Measurements from ENCODE around the gene ATG13. TPM values are rescaled to one million over a fixed set of nuclear protein-coding genes. Genes with fewer than 3 reads are reported as not detected.

Gene ATG13
- total RNA-seq, 1 donor: 49.7 TPM

GRCh38 chr11:46588915-46589314 is 28.4 kb upstream of the ATG13 start:
- DNase-seq (ENCODE audit: low read depth): no peak
- no peak overlapping the region for H3K4me3 ChIP-seq (ENCODE audit: low read depth, low read length)
- no peak for TF ChIP-seq CTCF (IDR thresholded peaks at IDR 0.05; ENCODE audit: insufficient read depth, low read depth, low read length)

- no peak for DNase-seq (ENCODE audit: low read depth)
- TF ChIP-seq CTCF (IDR thresholded peaks at IDR 0.05; ENCODE audit: insufficient read depth, low read depth, low read length): no peak
- H3K4me3 ChIP-seq (ENCODE audit: low read depth, low read length): peak overlapping the region; percentile 12
These were observed 26.4 kb upstream of the ATG13 start for GRCh38 chr11:46590740-46591605.

- no peak for TF ChIP-seq CTCF (IDR thresholded peaks at IDR 0.05; ENCODE audit: insufficient read depth, low read depth, low read length)
- peak within 1 kb of the TSS; percentile 97 for H3K4me3 ChIP-seq (ENCODE audit: low read depth, low read length)
- peak; percentile 96 for DNase-seq (ENCODE audit: low read depth)
These were observed 23.6 kb upstream of the ATG13 start, which contains the start of gene AMBRA1 for GRCh38 chr11:46593550-46594373. Gene AMBRA1, minus strand, starts transcription at chr11:46594023. Its CDS starts 45,643 bp downstream, at chr11:46548380.

GRCh38 chr11:46594374-46594700 is 23.0 kb upstream of the ATG13 start:
- no peak for DNase-seq (ENCODE audit: low read depth)
- H3K4me3 ChIP-seq (ENCODE audit: low read depth, low read length): peak overlapping the region; percentile 97
- no peak for TF ChIP-seq CTCF (IDR thresholded peaks at IDR 0.05; ENCODE audit: insufficient read depth, low read depth, low read length)

- no peak for TF ChIP-seq CTCF (IDR thresholded peaks at IDR 0.05; ENCODE audit: insufficient read depth, low read depth, low read length)
- no peak overlapping the region for H3K4me3 ChIP-seq (ENCODE audit: low read depth, low read length)
- DNase-seq (ENCODE audit: low read depth): no peak
These were observed 22.6 kb upstream of the ATG13 start for GRCh38 chr11:46594785-46595184.

- TF ChIP-seq CTCF (IDR thresholded peaks at IDR 0.05; ENCODE audit: insufficient read depth, low read depth, low read length): no peak
- H3K4me3 ChIP-seq (ENCODE audit: low read depth, low read length): no peak overlapping the region
- DNase-seq (ENCODE audit: low read depth): no peak
These were observed 20.2 kb upstream of the ATG13 start for GRCh38 chr11:46597155-46597554.

Measured in fibroblast of villous mesenchyme (primary cell).